HG03135 (cell line): ENCODE data around the gene PPFIBP2.

Experiments used
- ATAC-seq: cut with Tn5 transposase; IDR thresholded peaks from one replicate; pipeline ENCODE4 v1.9.1; 2021; ENCODE audit warnings: mild to moderate bottlenecking, moderate library complexity; ENCODE audit not compliant: unreplicated experiment

The PPFIBP2 gene

DNA sequence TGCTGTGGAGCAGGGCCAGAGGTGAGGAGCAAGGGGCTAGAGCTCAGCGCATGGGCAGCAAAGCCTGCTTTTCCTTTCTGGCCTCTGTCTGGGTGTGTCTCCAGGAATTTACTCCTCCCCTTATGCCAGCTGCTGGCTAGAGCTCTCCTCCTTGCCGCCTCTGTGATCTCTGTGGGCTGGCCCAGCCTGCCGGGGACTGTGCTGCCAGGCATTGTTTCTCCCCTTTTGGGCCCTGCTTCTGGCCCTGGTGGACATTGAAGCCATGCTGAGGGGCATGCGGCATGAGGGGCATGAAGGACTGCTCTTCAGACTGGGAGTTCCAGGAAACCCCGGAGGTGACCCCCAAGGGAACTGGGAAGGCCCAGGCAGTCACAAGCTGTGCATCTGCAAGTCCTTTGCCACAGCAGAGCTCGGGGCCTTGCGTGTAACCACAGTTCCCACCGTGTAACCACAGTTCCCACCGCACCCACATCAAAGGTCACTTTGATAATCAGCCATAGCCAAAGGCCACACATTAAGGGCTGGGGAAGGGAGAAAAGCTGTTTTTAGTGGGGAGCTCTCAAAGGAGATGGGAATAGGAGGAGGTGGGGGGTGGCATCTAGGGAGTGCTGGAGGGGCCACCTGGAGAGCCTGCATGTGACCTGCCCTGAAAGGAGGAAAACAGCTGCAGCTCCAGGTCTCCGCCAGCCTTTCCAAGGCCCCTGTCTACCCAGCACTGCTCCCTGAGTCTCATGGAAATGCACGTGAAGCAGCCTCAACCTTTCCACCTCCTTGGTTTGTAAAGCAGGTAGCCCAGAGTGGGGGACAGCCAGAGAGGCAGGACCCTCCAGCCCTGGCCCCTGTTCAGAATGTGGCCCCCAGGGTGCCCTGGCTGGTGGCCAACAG lies 62.3 kb downstream of the PPFIBP2 start:
- no peak for ATAC-seq

DNA sequence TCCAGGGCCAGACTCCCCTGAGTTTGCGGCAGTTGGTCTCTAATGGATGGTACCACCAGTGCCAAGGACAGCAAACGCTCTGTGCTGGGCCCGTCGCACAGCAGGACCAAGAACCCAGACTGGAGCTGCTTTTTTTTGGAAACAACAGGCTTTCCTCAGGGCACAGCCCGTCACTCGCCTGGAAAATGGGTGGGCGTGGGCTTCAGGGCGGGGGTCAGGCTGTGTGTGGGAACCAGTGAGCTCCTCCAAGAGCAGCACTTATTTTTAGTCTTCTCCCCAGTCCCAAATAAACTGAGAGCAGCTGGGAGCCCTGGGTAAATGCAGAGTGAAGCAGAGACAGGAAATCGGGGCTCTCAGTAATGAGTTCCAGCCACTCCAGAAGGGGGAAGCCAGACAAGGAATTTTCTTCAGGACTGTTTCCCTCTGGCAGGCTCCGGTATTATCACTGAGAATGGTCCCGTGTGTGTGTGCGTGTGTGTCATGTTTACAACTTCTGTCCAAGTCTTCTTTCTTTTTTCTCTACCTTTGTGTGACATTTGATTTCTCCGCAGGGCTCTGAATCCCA lies 63.0 kb downstream of the PPFIBP2 start:
- ATAC-seq: no peak

DNA sequence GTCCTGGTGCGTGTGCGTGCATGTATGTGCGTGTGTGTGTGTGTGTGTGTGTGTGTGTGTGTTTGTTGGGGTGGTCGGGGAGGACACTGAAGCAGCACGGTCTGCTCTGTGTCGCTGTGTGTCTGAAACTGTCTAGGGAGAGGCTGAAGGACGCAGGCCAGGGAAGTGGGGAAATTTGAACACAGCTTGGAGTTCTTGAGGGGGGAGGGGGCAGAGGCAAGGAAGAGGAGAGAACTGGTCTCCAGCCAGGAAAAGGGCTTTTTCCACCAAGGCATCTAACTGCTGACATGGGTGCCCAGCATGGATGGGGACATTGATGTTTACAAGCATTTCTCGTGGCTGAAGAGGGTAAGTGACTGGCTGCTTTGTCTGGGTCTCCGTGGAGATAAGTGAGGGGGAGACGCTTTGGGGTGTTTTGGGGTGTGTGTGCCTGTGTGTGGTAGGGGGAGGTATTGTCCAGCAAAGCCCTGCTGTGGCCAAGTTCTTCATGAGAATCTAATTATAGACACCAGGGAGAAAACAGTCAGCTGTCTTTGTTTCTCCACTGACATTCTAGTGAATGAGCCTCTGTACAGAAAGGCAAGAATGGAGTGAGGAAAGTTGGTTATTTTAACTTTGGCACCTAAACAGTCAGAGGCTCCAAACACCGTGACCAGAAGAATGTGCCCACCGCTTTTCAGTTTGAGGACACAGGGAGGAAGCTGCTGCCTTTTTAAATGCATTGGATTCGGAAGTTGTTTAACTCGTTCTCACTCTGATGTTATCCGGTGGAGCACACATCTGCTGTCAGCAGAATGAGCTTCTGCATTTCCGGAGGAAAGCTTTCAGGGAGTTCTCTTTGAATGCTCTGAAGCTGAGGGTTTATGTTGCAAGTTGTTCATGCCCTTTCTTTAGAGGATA lies 63.7 kb downstream of the PPFIBP2 start:
- peak; percentile 54 for ATAC-seq

DNA sequence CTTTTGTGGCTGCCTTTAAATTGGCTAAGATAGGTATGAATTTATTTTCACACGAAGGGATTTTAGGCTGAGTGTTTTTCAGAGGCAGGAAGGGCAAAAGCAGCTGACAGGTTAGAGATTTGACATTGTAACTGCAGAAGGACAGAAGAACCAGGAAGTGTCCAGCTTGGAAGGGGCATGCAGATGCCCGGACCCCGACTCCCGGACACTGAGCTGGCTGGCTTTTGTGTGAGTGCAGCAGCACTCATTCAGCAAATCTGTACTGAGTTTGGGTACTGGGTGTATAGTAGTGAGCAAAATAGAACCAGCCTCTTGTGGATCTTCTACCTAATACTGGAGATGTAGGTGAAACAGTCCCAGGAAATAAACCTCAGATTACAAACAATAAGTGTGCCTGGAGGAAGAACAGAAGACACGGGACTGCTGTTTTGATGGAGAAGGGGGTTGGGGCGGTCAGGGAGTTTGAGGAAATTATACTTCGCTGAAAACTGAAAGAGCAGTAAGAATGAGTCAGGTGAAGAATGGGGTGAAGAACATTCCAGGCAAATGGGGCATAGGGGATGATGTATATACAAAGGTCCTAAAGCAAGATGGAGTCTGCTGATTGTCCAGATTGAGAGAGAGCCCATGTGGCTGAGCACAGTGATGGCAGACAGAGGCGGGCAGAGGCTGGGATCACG lies 64.6 kb downstream of the PPFIBP2 start:
- ATAC-seq: no peak

DNA sequence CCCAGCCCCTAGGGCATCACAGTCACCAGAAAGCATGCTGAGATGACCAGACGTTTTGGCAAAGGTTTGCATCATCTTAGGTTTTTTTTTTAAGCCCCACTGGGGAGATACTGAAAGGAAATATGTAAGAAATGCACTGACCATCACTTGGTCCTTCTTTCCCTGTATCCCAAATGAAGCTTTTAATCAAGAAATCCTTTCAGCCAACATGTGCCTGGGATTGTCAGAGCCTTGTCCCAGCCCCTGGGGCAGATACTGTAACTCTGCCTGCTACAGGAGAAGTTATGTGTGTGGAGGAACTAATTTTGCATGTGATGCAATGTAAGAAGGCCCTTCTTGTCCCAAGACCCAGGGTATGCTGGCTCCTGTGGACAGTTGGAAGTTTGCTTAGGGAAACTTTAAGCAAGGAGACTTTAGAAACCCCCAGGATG lies 65.6 kb downstream of the PPFIBP2 start:
- ATAC-seq: no peak

DNA sequence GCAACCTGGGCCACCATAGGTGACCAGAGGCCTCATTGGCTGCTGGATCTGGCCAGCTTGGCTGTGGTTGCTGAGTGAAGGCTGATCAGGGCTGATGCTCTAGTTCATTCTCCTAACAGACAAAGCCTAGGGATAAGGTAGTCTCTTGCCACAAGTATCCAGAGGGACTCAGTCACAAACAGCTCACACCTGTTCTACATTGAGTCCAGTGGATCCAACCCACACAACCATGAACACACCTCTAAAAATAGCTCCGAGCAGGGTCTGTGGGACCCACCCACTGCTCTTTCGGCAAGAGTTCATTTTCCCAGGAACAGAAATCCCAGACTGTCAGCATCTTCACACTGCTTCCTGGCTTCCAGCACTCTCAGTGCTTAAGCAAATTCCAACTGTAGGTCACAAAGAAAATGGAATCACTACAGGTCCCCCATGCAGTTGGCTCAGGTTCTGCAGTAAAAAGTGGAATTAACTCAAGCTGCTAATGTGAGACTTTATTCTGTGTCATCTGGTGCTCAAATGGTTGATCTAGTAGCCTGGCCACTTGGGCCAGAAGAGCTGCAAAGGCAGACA lies 67.3 kb downstream of the PPFIBP2 start:
- no peak for ATAC-seq

DNA sequence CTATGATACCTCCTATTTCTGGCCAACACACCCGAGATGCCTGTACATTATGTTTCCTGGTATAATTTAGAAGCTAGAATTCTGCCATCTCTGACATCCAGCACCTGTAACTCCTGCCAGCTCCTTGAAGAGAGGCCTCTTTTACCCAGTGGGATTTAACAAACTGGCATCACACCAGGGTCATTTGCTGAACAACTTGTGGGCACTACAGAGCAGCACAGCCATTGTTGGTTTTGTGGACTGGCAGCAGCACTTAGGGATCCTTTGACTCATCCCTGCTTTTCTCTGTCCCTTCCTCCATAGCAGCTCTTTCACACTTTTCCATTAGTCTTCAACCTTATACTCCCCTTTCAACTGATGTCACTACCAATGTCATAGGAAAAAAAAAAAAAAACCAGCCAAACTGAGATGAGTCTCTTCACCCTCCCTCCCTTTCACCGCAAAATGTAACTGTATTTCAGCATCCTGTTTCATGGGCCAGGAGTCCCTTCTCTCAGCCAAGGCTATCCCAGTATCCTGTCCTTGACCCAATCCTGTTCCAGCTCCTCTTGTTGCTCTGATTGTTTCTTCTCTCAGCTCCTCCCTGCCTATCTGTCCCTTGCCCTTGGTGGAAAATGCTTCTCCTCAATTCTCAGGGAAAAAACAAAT lies 68.7 kb downstream of the PPFIBP2 start:
- ATAC-seq: no peak

DNA sequence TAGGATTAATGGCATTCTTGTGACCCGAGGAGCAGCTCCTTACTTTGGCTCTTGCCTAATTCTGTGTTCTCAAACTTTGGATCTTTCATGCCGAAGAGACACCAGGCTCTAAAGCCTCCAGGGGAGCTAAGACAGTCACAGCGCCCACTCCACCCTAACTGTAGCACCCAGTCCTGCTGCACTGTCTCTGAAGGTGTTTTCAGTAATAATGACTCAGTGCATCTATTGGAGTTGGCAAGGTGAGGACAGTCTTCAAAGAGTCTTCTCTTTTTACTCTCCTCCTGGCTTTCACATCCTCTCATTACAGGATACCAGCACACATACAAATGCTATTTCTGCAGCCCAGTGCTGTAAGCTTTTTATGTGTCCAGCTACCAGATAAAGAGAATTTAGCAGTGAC lies 69.4 kb downstream of the PPFIBP2 start:
- no peak for ATAC-seq

DNA sequence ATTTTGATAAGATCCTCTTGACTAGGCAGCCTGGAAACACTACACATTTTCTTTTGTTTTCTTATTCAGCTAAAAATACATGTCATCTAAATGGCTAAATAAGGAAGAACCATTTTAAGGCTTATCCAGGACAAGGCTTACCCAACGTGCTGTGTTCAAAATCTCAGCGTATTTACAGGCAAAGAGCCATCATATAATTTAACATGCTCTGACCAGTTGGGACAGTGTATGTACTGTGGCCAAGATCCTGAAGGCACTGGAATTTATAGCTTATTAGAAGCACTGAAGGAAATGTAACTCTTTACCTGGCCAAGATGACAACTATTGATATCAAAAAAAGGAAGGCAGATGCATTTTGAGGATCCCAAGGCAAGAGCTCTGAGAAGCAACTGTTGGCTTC lies 71.1 kb downstream of the PPFIBP2 start:
- ATAC-seq: no peak

DNA sequence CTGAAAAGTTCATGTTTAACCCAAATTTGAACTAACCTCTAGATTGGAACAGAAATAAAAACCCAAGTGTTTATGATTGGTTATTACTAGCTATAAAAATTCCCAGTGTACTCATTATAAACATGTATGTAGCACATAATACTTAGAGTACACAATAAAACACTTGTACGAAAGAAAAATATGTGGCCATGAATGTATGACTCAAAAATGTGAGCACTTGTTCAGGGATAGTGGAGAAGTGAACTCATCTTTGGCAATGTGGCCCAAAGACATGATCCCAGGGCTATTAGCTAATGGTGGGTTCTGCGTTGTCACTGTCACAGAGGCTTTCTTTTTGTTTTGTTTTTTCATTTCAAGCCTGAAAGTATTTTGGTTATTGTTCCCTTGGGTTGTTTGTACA lies 72.0 kb downstream of the PPFIBP2 start:
- ATAC-seq: no peak

DNA sequence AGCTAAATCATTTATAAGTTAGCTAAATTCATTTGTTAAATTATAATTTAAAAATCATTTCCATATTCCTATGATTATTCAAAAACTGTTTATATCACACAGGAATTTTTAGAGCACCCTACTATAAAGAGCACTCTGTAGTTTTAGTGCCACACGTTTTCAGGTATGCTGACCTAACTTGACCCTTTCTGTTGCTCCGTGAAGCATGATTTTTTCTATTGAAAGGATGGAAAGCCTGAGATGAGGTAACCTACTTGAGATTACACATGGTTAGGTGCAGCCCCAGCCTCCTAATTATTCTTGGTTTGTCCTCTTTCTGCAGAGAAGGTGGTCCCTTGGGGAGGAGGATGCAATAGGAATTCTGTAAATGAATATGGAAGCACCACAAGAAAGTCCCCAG lies 72.6 kb downstream of the PPFIBP2 start:
- no peak for ATAC-seq

DNA sequence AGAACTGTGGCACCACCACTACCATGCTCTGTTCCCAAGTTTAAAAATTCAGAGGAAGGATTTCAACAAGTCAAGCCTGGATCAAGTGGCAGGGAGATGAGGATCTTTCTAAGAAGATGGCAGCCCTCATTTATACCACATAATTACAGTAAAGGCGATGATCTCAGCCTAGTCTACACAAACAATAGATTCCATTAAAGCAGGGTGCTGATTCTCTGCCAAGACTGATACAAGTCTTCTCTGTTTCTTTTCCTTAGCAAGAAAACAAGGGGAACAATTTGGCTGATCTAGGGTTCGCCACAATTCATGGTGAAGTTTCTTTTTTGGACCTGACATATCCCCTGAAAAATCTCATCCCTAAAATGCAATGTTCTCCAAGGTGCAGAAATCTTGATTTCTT lies 73.9 kb downstream of the PPFIBP2 start:
- ATAC-seq: no peak

DNA sequence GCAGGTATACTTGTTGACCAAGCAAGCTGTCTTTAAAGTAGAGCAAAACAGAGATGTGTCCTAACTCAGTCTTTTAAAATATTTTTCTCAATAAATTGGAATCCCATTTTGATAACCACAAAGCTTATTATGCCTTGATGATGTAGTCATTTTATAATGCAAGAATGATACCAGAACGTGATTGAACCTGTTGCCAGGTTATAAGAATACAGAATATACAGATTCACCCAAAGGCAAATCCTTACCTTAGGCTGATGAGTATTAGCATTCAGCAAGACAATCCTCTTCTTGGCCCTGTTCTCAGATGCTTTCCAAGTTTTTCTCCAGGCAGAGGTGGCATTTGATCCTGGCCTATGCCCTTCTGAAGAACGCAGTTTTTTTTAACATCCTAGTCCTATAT lies 76.1 kb downstream of the PPFIBP2 start:
- no peak for ATAC-seq

DNA sequence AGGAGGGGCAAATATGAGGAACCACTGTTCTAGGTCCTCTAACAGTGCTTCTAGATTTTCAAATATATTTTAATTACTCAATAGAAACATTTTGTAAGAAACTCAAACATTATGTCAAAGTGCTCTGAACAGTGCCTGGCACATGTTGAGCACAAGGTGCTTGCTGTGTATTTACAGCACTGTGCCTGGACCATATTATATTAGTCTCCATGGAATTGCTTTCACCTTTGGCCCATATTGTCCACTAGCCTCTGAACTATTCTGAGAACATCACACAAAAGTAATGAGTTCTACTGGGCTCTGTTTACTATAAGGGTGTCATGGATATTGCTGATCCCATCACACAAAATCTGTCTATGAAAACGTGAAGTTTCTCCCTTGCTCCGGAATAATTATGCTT lies 76.7 kb downstream of the PPFIBP2 start:
- no peak for ATAC-seq

DNA sequence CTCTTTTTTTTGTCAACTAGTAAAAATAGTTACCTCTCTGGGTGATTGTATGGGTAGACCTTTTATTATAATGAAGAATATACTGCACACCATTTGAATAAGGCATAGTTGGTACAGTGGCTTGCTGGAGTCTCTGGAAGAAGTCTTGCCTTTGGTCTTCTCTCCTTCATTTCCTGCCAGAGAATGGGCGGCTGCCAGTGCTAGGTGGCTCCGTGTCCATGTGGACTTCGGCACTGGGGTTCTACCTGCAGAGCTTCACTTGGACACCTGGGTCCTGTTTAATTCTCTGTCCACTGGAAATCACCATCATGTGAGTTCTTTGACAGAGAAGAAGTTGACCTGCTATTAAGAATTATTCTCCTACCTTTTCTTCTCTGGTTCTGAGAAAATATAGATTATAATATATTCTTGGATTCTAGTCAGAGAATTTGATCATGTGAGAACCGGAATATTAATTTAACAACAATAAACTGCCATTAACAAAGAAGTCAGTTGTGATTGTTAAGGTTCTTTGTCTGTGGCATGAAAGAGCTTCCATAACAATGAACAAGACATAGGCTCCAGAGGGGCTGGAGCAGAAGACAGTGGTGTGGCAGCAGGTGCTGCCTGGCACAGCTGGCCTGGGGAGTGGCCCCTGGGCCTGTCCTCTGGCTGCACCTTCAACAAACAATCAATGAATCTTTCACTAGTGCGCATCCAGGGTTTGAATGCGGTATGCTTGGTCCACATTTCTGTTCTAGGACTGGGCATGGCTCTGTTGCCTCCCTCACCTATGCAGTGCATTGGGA lies 77.5 kb downstream of the PPFIBP2 start:
- no peak for ATAC-seq

DNA sequence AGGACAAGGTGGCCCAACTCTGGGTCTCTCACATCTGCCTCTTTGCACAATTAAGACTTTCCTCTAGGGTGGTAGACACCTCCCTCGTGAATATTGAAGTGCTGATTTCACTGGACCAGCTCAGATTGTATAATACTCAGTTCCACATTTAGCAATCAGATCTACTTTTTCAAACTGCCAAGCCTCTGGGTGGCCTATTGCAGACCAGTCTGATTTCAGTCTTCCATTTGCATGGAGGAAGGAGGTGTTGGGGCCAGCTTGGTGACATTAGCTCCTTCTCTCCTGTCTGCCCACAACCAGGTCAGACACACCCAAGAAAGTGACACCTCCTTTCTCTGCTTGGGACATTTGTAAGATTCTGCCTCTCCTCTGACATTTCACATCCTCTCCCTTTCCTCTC lies 78.2 kb downstream of the PPFIBP2 start:
- no peak for ATAC-seq

DNA sequence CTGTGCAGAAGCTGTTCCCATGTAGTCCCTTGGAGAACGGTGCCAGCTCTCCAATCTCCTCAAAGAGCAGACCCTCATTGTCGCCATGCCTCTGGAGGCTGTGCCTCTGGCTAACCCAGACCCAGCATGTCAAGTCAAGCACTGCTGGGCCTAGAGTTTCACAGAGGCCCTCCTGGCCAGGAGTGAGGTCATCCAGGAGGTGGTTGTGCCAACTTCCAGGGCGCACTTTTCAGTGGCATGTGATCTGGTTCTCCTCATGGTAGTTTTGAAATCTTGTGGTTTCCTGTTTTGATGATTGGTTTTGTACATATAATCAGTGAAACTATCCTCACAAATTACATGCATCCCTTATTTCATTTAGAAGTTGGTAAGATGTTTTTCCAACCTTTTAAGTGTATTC lies 78.9 kb downstream of the PPFIBP2 start:
- no peak for ATAC-seq

DNA sequence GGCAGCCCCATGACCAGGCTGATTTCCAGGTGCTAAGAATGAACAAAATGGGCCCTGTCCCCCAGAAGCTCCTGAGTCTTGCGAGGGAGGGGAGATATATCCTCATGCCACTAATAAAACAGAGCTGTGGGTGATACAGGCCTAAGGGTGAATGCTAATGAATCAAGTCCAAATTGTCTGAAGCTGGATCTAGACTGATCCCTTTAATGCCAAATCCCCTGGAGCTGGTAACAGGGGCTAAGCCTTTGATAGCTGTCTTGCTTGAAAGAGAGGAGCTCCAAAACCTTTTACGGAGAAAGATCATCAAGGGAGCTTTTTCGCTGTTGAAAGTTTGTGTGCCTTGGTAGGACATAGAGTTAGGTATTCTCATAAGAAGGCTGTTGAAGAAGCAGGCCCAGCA lies 79.7 kb downstream of the PPFIBP2 start:
- no peak for ATAC-seq
